GM21723 (cell line): Measurements from ENCODE around the gene SMYD2.

Experiments
- ATAC-seq: cut with Tn5 transposase; IDR thresholded peaks from one replicate; pipeline ENCODE4 v1.9.1; 2021; ENCODE audit warnings: mild to moderate bottlenecking, moderate library complexity; ENCODE audit not compliant: unreplicated experiment

The SMYD2 gene

GRCh38 chr1:214354440-214355148 lies 73.6 kb downstream of the SMYD2 start:
- no peak for ATAC-seq

GRCh38 chr1:214360116-214360515 lies 79.2 kb downstream of the SMYD2 start:
- no peak for ATAC-seq

GRCh38 chr1:214360525-214361164 lies 79.7 kb downstream of the SMYD2 start:
- no peak for ATAC-seq

- no peak for ATAC-seq
Observed at GRCh38 chr1:214361636-214362035, 80.7 kb downstream of the SMYD2 start.

GRCh38 chr1:214362188-214362882 lies 81.4 kb downstream of the SMYD2 start:
- ATAC-seq = no peak

- no peak for ATAC-seq
Observed at GRCh38 chr1:214363386-214363785, 82.4 kb downstream of the SMYD2 start.

GRCh38 chr1:214364386-214364785 lies 83.4 kb downstream of the SMYD2 start:
- ATAC-seq = no peak

- ATAC-seq = no peak
Observed at GRCh38 chr1:214364786-214365295, 83.9 kb downstream of the SMYD2 start.

- no peak for ATAC-seq
Observed at GRCh38 chr1:214367841-214368240, 86.9 kb downstream of the SMYD2 start.

- ATAC-seq = no peak
Observed at GRCh38 chr1:214369364-214369763, 88.4 kb downstream of the SMYD2 start.

GRCh38 chr1:214370615-214371014 lies 89.7 kb downstream of the SMYD2 start:
- no peak for ATAC-seq

GRCh38 chr1:214372092-214372491 lies 91.1 kb downstream of the SMYD2 start:
- no peak for ATAC-seq

- ATAC-seq = no peak
Observed at GRCh38 chr1:214377485-214377884, 96.5 kb downstream of the SMYD2 start.

GRCh38 chr1:214377886-214378285 lies 96.9 kb downstream of the SMYD2 start:
- no peak for ATAC-seq

GRCh38 chr1:214378492-214378891 lies 97.5 kb downstream of the SMYD2 start:
- ATAC-seq = no peak

GRCh38 chr1:214379236-214379970 lies 98.4 kb downstream of the SMYD2 start:
- no peak for ATAC-seq

- ATAC-seq = no peak
Observed at GRCh38 chr1:214380396-214380795, 99.4 kb downstream of the SMYD2 start.

- ATAC-seq = no peak
Observed at GRCh38 chr1:214380986-214381695, 100.2 kb downstream of the SMYD2 start.

- no peak for ATAC-seq
Observed at GRCh38 chr1:214383381-214384372, 102.7 kb downstream of the SMYD2 start.
